D721Med (cell line): ENCODE measurements around the gene WHRN.

ENCODE experiments used
- DNase-seq: peaks from one replicate; pipeline ENCODE4 v3.0.0; 2011; ENCODE audit warnings: low spot score; ENCODE audit not compliant: insufficient read length
- FAIRE-seq: peaks from 2 replicates; lab custom pipeline; 2011; peaks lifted over from hg19 to GRCh38; lab: Jason Lieb, UNC
- TF ChIP-seq, protein P1 (sequence below): IDR thresholded peaks from 2 replicates; pipeline ENCODE4 v1.5.1; 2012; ENCODE audit warnings: mild to moderate bottlenecking, control low read depth; ENCODE audit not compliant: insufficient read depth; ENCODE audit errors: missing control alignments

WHRN gene

DNA sequence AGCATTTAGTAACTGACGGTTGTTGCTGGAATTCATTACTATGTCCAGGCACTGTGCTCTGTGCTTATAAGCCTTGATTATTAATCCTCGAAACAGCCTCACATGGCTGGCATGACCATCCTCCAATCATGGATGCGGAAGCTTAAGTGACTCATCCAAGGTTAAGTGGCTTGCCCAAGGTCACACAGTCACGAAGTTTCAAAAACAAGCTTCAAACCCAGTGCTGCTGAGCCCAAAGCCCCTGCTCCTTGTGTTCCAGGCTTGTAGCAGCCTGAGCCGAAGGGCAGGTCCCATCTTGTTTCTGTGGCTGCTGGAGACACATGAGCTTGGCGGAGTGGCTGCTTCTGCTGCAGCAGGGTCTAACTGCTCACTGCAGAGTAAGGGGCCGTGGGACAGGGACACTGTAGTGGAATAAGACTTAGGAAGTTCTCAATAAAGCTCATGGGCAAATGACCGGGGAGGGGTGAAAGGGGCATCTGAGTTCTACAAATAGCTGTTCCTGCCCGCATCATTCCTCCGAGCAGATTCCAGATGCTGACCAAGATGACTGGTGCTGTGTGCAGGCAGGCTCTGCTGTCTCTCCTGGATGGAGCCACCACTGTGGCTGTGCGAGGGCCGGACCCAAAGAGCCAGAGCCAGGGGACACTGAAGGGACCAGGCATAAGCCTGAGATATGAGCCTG lies 32.4 kb downstream of the WHRN start:
- DNase-seq (no peak), FAIRE-seq (no peak)
- TF ChIP-seq, protein P1, sequence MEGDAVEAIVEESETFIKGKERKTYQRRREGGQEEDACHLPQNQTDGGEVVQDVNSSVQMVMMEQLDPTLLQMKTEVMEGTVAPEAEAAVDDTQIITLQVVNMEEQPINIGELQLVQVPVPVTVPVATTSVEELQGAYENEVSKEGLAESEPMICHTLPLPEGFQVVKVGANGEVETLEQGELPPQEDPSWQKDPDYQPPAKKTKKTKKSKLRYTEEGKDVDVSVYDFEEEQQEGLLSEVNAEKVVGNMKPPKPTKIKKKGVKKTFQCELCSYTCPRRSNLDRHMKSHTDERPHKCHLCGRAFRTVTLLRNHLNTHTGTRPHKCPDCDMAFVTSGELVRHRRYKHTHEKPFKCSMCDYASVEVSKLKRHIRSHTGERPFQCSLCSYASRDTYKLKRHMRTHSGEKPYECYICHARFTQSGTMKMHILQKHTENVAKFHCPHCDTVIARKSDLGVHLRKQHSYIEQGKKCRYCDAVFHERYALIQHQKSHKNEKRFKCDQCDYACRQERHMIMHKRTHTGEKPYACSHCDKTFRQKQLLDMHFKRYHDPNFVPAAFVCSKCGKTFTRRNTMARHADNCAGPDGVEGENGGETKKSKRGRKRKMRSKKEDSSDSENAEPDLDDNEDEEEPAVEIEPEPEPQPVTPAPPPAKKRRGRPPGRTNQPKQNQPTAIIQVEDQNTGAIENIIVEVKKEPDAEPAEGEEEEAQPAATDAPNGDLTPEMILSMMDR, result no peak

DNA sequence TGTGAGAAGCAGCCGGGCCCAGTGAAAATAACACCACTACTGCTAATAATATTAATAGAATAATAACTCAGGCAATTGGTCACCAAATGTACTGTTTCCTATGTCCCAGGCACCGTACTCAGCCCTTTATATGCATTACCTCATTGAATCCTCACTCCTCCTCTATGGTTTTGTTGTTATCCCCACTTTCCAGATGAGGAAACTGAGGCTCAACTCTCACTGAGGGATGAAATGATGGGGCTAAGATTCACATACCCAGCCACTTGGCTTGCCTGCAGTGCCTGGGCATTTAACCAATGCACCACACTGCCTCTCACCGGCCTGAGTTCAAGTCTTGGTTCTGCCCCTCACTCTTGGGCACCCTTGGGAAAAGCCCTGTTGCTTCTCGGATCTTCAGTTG lies 34.1 kb downstream of the WHRN start:
- FAIRE-seq, result no peak
- TF ChIP-seq, protein P1, result no peak
- no peak for DNase-seq

DNA sequence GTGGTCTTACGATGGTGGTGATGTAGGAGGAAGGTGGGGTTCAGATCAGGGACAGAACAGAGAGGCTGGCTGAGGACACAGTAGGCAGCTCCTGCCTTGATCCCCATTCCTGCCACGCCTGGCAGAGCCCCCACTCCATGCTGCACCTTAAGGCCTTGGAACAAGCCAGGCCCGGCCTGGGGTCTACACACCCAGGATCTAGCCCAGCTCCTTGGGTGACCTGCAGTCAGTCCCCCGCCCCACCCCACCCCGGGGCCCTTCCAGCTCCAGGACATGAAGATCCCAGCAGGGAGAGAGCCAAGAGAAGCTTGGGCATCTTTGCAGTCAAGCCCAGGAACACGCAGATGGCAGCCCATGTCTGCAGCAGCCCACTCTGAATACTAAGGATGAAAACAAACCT lies 34.7 kb downstream of the WHRN start:
- DNase-seq, result no peak
- TF ChIP-seq, protein P1, result no peak
- FAIRE-seq, result no peak

DNA sequence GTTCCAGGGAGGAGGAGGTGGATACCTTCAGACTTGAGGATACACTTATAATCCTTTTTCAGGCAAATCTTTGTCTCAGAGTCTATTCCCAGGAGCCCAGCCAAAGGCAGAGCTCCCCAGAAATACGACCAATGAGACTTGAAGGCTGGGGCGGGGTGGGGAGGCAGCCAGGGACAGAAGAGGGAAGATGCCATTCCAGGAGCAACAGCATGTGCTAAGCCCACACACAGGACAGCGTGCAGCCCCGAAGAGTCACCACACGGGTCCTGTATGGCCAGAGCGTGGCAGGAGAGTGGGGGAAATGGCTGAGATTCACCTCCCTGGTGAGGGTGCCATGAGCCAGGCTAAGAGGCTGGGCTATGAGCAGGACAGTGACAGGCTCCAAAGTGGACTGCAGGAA lies 35.2 kb downstream of the WHRN start:
- DNase-seq (no peak), FAIRE-seq (no peak)
- TF ChIP-seq, protein P1, result no peak

DNA sequence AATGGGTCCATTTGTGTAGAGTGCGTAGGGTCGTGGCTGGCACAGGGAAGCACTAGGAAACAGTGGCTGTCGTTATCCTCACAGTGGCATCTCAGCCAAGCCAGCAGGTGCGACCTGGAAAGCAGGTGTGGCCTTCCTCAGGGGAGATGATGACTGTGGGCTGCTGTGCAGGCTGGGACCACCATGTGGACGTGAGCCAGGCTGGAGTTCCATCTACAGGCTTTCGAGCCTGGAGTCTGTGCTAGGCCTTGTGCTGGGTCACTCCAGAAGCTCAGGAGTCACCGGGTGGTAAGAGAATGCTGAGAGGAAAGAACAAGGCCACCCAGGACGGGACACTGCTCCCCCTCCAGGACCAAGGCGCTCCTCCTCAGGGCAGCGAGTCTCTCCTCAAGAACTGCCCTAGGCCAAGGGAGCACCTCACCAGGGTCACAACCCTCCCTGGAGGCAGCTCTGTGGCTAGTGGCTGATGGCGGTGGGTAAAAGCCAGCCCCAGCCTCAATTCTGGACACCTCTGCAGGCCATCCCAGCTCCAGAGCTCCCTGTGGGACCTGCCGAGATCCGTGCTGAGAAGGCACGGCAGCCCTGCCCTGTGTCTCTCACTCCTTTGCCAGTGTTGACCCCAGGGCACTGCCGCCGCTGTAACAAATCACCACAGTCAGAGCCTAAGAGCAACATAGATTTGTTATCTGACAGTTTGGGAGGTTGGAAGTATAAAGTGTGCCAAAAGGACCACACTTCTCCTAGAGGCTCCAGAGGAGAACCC lies 36.0 kb downstream of the WHRN start:
- FAIRE-seq (no peak), DNase-seq (no peak)
- TF ChIP-seq, protein P1, result no peak

DNA sequence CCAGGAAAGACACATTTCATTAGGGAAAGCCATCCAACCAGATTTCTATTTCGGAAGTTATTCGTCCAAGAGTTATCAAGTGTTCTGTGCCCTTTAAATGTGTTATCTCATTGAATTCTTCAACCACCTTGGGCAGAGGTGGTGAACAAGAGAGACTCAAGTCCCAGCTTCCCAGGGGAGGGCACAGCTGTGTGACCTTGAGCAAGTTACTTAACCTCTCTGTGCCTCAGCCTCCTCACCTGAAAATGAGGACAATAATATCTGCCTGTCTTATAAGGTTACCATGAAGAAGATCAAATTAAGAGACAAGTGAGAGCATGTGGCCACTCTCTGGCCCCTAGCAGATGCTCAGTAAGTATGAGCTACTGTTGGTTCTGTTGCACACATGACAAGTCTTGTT lies 37.4 kb downstream of the WHRN start:
- TF ChIP-seq, protein P1, result no peak
- DNase-seq, result no peak

More for the DNA sequence above, 37.4 kb downstream of the WHRN start:
- FAIRE-seq, result no peak
